ENCODE data around the gene TSPAN3. TPM values are rescaled to one million over a fixed set of nuclear protein-coding genes. Genes with fewer than 3 reads are reported as not detected.

TSPAN3 gene
- total and polyA plus RNA-seq, 2 donors (not counting 1 experiment from before 2014, with no cell fraction given), result 109 to 130 TPM

- Histone ChIP-seq H3K4me1 (ENCODE audit: control insufficient read depth in 2 of 2, insufficient read depth in 2 of 2, low read length in 2 of 2) (peaks cover 69 to 80% of the 10 kb centered on the region in 2 donors), H3K27me3 (replicated peaks in 1 of 4; ENCODE audit: control extremely low read depth in 1 of 4, control insufficient read depth in 3 of 4, insufficient read depth in 4 of 4, low read length in 3 of 4) (no peaks in the 10 kb centered on the region), H3K9ac (ENCODE audit: low read length) (peak overlapping the region; percentile 51), H3K4me2 (replicated peaks; ENCODE audit: low read depth, low read length, poor library complexity, severe bottlenecking) (peak overlapping the region; percentile 81), H3K79me2 (ENCODE audit: control insufficient read depth, insufficient read depth, low read length) (peaks cover 94% of the 10 kb centered on the region), H2AFZ (ENCODE audit: insufficient read depth, low read depth, low read length, poor library complexity, severe bottlenecking) (peak overlapping the region; percentile 13), H3K9me3 (ENCODE audit: control extremely low read depth in 1 of 3, control insufficient read depth in 2 of 3, insufficient read depth in 1 of 3, low read length in 2 of 3) (no peaks in the 10 kb centered on the region), H3K36me3 (replicated peaks in 1 of 2; ENCODE audit: control extremely low read depth in 1 of 2, control insufficient read depth in 1 of 2, extremely low read depth in 1 of 2, insufficient read depth in 2 of 2, low read length in 1 of 2) (peaks cover 0 to 21% of the 10 kb centered on the region in 2 experiments), H3K27ac (ENCODE audit: low read length in 2 of 2) (peak overlapping the region; percentile 84 to 89), H4K20me1 (ENCODE audit: control insufficient read depth, insufficient read depth, low read length, poor library complexity, severe bottlenecking) (peaks cover 13% of the 10 kb centered on the region), H3K4me3 (ENCODE audit: control extremely low read depth in 1 of 5, extremely low read depth in 1 of 5, insufficient read depth in 1 of 5, low read depth in 2 of 5, low read length in 4 of 5) (peak overlapping the region; percentile 1 to 53 (median 16))
- intact Hi-C loops (cut with micrococcal nuclease), result loop anchor here (1.0 to 5.0 kb wide), 2 partner anchors 16 to 35 kb away; no protein-coding TSS in a partner anchor
- no peak for TF ChIP-seq EZH2 (IDR thresholded peaks at IDR 0.05; ENCODE audit: borderline replicate concordance, insufficient read depth, low read depth, low read length, poor library complexity, severe bottlenecking)
- TF ChIP-seq, protein P1, sequence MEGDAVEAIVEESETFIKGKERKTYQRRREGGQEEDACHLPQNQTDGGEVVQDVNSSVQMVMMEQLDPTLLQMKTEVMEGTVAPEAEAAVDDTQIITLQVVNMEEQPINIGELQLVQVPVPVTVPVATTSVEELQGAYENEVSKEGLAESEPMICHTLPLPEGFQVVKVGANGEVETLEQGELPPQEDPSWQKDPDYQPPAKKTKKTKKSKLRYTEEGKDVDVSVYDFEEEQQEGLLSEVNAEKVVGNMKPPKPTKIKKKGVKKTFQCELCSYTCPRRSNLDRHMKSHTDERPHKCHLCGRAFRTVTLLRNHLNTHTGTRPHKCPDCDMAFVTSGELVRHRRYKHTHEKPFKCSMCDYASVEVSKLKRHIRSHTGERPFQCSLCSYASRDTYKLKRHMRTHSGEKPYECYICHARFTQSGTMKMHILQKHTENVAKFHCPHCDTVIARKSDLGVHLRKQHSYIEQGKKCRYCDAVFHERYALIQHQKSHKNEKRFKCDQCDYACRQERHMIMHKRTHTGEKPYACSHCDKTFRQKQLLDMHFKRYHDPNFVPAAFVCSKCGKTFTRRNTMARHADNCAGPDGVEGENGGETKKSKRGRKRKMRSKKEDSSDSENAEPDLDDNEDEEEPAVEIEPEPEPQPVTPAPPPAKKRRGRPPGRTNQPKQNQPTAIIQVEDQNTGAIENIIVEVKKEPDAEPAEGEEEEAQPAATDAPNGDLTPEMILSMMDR (IDR thresholded peaks at IDR 0.05), result no peak
- no peak for ATAC-seq (ENCODE audit: low read depth)
- DNase-seq, result no peak
- CTCF ChIA-PET, result interaction anchor here (1.2 to 2.6 kb wide), 4 partner anchors 31 to 430 kb away, joined by 3 to 7 read pairs (median 4); no protein-coding TSS in a partner anchor
- WGBS (ENCODE audit: insufficient coverage), result no CpG with 5 or more reads among the region's 3 CpGs
- H3K27me3 Mint-ChIP-seq, result no peaks in the 10 kb centered on the region
- POLR2A ChIA-PET, result interaction anchor here (0.6 kb wide), 1 partner anchor 16 kb away, joined by 3 read pairs; no protein-coding TSS in a partner anchor
- H3K27ac Mint-ChIP-seq, result peak overlapping the region; percentile 81
- no peaks in the 10 kb centered on the region for H3K9me3 Mint-ChIP-seq (ENCODE audit: insufficient read depth)
- peaks cover 78% of the 10 kb centered on the region for H3K4me1 Mint-ChIP-seq
- H3K4me3 Mint-ChIP-seq, result peak overlapping the region; percentile 73
Observed at GRCh38 chr15:77066971-77067690, 3.8 kb downstream of the TSPAN3 start.

All from B cell (primary cell).